Esophagus squamous epithelium (tissue), 4 donors: ENCODE data around the gene NUBP2.

Experiments used
- POLR2A ChIP-seq, 4 donors: fragments of 450-650 bp; IDR thresholded peaks; one replicate each; pipeline ENCODE4 v1.6.1; 2017; ENCODE audit warnings: antibody characterized with exemption in 4 of 4, mild to moderate bottlenecking in 4 of 4, moderate library complexity in 3 of 4
- TF ChIP-seq, protein P1 (sequence below), 6 experiments: fragments of 450-650 bp in 4 of 6; fragments of 200-600 bp in 2 of 6; sonication (generic) in 2 of 6; IDR thresholded peaks; one replicate each; pipeline ENCODE4 v1.5.1; 2016 to 2019; ENCODE audit warnings: antibody characterized with exemption in 6 of 6, mild to moderate bottlenecking in 4 of 6, moderate library complexity in 4 of 6

- TF ChIP-seq, protein P1, sequence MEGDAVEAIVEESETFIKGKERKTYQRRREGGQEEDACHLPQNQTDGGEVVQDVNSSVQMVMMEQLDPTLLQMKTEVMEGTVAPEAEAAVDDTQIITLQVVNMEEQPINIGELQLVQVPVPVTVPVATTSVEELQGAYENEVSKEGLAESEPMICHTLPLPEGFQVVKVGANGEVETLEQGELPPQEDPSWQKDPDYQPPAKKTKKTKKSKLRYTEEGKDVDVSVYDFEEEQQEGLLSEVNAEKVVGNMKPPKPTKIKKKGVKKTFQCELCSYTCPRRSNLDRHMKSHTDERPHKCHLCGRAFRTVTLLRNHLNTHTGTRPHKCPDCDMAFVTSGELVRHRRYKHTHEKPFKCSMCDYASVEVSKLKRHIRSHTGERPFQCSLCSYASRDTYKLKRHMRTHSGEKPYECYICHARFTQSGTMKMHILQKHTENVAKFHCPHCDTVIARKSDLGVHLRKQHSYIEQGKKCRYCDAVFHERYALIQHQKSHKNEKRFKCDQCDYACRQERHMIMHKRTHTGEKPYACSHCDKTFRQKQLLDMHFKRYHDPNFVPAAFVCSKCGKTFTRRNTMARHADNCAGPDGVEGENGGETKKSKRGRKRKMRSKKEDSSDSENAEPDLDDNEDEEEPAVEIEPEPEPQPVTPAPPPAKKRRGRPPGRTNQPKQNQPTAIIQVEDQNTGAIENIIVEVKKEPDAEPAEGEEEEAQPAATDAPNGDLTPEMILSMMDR (IDR thresholded peaks at IDR 0.05): no peak
- no peak for TF ChIP-seq POLR2A (IDR thresholded peaks at IDR 0.05)
These were observed 9.4 kb downstream of the NUBP2 start for GRCh38 chr16:1791943-1792812.
